HCT116 (cell line): Measurements from ENCODE around the gene KRT13. TPM values are rescaled to one million over a fixed set of nuclear protein-coding genes. Genes with fewer than 3 reads are reported as not detected.

Experiments used
- ATAC-seq: fragments of 200-7000 bp; cut with Tn5 transposase; 2 replicates; pipeline ENCODE4 v1.9.1; 2020; ENCODE audit warnings: mild to moderate bottlenecking, moderate library complexity
- BruUV-seq: library from RNA; stranded (reverse); fragments of 400-500 nt; replicated peaks from 2 replicates; lab custom pipeline; 2021; lab: Mats Ljungman, UMichigan
- CTCF ChIA-PET: fragments of 300-600 bp; sonication (Branson Sonifier 250); formaldehyde crosslinking; loops from one replicate; lab custom pipeline; 2021; ENCODE audit warnings: antibody characterized with exemption; lab: Charles Lee
- POLR2A ChIA-PET: fragments of 300-600, 350-600 bp; sonication (Branson Sonifier 250); formaldehyde crosslinking; loops from one replicate; lab custom pipeline; 2021; ENCODE audit warnings: antibody characterized with exemption; lab: Charles Lee
- RAD21 ChIA-PET, 2 experiments: fragments of 300-600 bp; sonication (Branson Sonifier 250); formaldehyde crosslinking; loops; one replicate each; lab custom pipeline; 2023; ENCODE audit warnings: low total read pairs in 2 of 2; ENCODE audit not compliant: uncharacterized antibody in 2 of 2, unreplicated experiment in 2 of 2, low non-redundant PET in 1 of 2; lab: Charles Lee
- DNase-seq: peaks from one replicate; pipeline ENCODE4 v3.0.0-alpha.2; 2010; ENCODE audit warnings: low read depth, low spot score
- H2AFZ ChIP-seq: fragments of 200-600 bp; shearing (Covaris generic), sonication (generic); 2 replicates; pipeline ENCODE4 v1.6.1; 2017; ENCODE audit warnings: low read depth, mixed run types, mixed read lengths, antibody characterized with exemption, low read length; ENCODE audit not compliant: poor library complexity, severe bottlenecking
- H3K27ac ChIP-seq: 2 replicates; pipeline ENCODE4 v1.5.1; 2012; ENCODE audit warnings: low read depth, low read length
- H3K27me3 ChIP-seq: fragments of 200-600 bp; sonication (generic); 2 replicates; pipeline ENCODE4 v1.6.1; 2016; ENCODE audit warnings: mixed run types, low read length, mixed read lengths; ENCODE audit not compliant: insufficient read depth
- H3K36me3 ChIP-seq, 2 experiments: fragments of 200-500 bp in 1 of 2; fragments of 200-600 bp in 1 of 2; sonication (Bioruptor generic) in 1 of 2; sonication (generic) in 1 of 2; 2 replicates each; pipeline versions ENCODE4 v1.5.1 to v1.6.1; 2014 to 2016; ENCODE audit warnings: low read length in 2 of 2, inconsistent platforms in 1 of 2, mixed read lengths in 1 of 2, mixed run types in 1 of 2; ENCODE audit not compliant: insufficient read depth in 2 of 2, control insufficient read depth in 1 of 2
- H3K4me1 ChIP-seq, 2 experiments: fragments of 200-600 bp in 1 of 2; sonication (generic) in 1 of 2; 2 replicates each; pipeline versions ENCODE4 v1.5.1 to v1.6.1; 2012 to 2017; ENCODE audit warnings: low read length in 2 of 2, inconsistent platforms in 1 of 2, mild to moderate bottlenecking in 1 of 2, mixed read lengths in 1 of 2, mixed run types in 1 of 2, moderate library complexity in 1 of 2; ENCODE audit not compliant: insufficient read depth in 2 of 2, control insufficient read depth in 1 of 2
- H3K4me2 ChIP-seq: fragments of 200-600 bp; sonication (generic); 2 replicates; pipeline ENCODE4 v1.6.1; 2017; ENCODE audit warnings: mixed run types, low read length, mixed read lengths
- H3K4me3 ChIP-seq, 2 experiments: fragments of 200-600 bp in 1 of 2; sonication (generic) in 1 of 2; replicated peaks in 1 of 2; 2 replicates each; pipeline ENCODE4 v1.5.1; 2011 to 2016; ENCODE audit warnings: low read length in 2 of 2, control low read depth in 1 of 2, low read depth in 1 of 2, mild to moderate bottlenecking in 1 of 2, mixed read lengths in 1 of 2, mixed run types in 1 of 2
- H3K79me2 ChIP-seq: fragments of 200-600 bp; sonication (generic); 2 replicates; pipeline ENCODE4 v1.6.1; 2017; ENCODE audit warnings: mild to moderate bottlenecking, mixed run types, low read length, moderate library complexity, mixed read lengths; ENCODE audit not compliant: insufficient read depth
- H3K9ac ChIP-seq: fragments of 200-600 bp; sonication (generic); 2 replicates; pipeline ENCODE4 v1.6.1; 2016; ENCODE audit warnings: low read length, mixed read lengths
- H3K9me2 ChIP-seq: fragments of 200-600 bp; sonication (generic), shearing (Covaris generic); 2 replicates; pipeline ENCODE4 v1.6.1; 2017; ENCODE audit warnings: mixed run types, mild to moderate bottlenecking, moderate library complexity; ENCODE audit not compliant: insufficient read depth
- H3K9me3 ChIP-seq, 2 experiments: fragments of 200-500 bp in 1 of 2; fragments of 200-600 bp in 1 of 2; sonication (Bioruptor generic) in 1 of 2; sonication (generic) in 1 of 2; 2 replicates each; pipeline ENCODE4 v1.6.1; 2014 to 2017; ENCODE audit warnings: low read length in 2 of 2, mixed read lengths in 2 of 2, inconsistent platforms in 1 of 2, low read depth in 1 of 2, mild to moderate bottlenecking in 1 of 2, mixed run types in 1 of 2, moderate library complexity in 1 of 2; ENCODE audit not compliant: control insufficient read depth in 1 of 2, insufficient read depth in 1 of 2
- H4K20me1 ChIP-seq: fragments of 200-600 bp; sonication (generic), shearing (Covaris generic); 2 replicates; pipeline ENCODE4 v1.6.1; 2017; ENCODE audit warnings: mixed run types, mild to moderate bottlenecking, moderate library complexity; ENCODE audit not compliant: insufficient read depth
- CBX3 ChIP-seq: IDR thresholded peaks from 2 replicates; pipeline ENCODE4 v1.6.1; 2012; ENCODE audit warnings: low read depth
- CEBPB ChIP-seq: IDR thresholded peaks from 2 replicates; pipeline ENCODE4 v1.6.1; 2012; ENCODE audit warnings: low read depth
- EGR1 ChIP-seq: IDR thresholded peaks from 2 replicates; pipeline ENCODE4 v1.6.1; 2012; ENCODE audit warnings: low read depth
- ELF1 ChIP-seq: IDR thresholded peaks from 2 replicates; pipeline ENCODE4 v1.6.1; 2012; ENCODE audit warnings: low read depth, borderline replicate concordance
- EZH2 ChIP-seq: fragments of 200-600 bp; sonication (generic); IDR thresholded peaks from 2 replicates; pipeline ENCODE4 v1.6.1; 2017; ENCODE audit warnings: antibody characterized with exemption, mixed run types
- EZH2phosphoT487 ChIP-seq: fragments of 200-600 bp; IDR thresholded peaks from 2 replicates; pipeline ENCODE4 v1.6.1; 2018; ENCODE audit warnings: antibody characterized with exemption, borderline replicate concordance
- FOSL1 ChIP-seq: IDR thresholded peaks from 2 replicates; pipeline ENCODE4 v1.6.1; 2012; ENCODE audit warnings: low read depth
- JUND ChIP-seq: IDR thresholded peaks from 2 replicates; pipeline ENCODE4 v1.6.1; 2012
- POLR2AphosphoS5 ChIP-seq: IDR thresholded peaks from 2 replicates; pipeline ENCODE4 v1.6.1; 2011; ENCODE audit warnings: mild to moderate bottlenecking, low read depth, low read length, moderate library complexity
- RAD21 ChIP-seq: IDR thresholded peaks from 2 replicates; pipeline ENCODE4 v1.6.1; 2012; ENCODE audit warnings: low read depth, mild to moderate bottlenecking
- SIN3A ChIP-seq: IDR thresholded peaks from 2 replicates; pipeline ENCODE4 v1.6.1; 2012; ENCODE audit warnings: low read depth
- SRF ChIP-seq: IDR thresholded peaks from 2 replicates; pipeline ENCODE4 v1.6.1; 2012; ENCODE audit warnings: low read depth
- TCF7L2 ChIP-seq: IDR thresholded peaks from 2 replicates; pipeline ENCODE4 v1.7.0; 2011; ENCODE audit warnings: borderline replicate concordance, inconsistent platforms; ENCODE audit not compliant: insufficient read depth, insufficient read length; ENCODE audit errors: extremely low read depth
- YY1 ChIP-seq: IDR thresholded peaks from 2 replicates; pipeline ENCODE4 v1.6.1; 2011; ENCODE audit warnings: low read length, low read depth, moderate library complexity, mild to moderate bottlenecking; ENCODE audit not compliant: insufficient replicate concordance; ENCODE audit errors: extremely low read depth
- ZFX ChIP-seq: fragments of 450-650 bp; IDR thresholded peaks from 2 replicates; pipeline ENCODE4 v1.6.1; 2017
- ZNF274 ChIP-seq: fragments of 200-500 bp; sonication (Bioruptor generic); IDR thresholded peaks from 2 replicates; pipeline ENCODE4 v1.6.1; 2014; ENCODE audit warnings: mild to moderate bottlenecking, low read depth, low read length, inconsistent platforms
- intact Hi-C: fragments of 100-400 bp; cut with micrococcal nuclease; formaldehyde crosslinking; loops from 2 replicates; pipeline ENCODE4 v1.10.0; 2022
- total RNA-seq: library from RNA; stranded (reverse); gene quantifications from one replicate; pipeline ENCODE4 v1.2.1, GENCODE V29; 2021; ENCODE audit not compliant: unreplicated experiment
- TF ChIP-seq, protein P1 (sequence below): IDR thresholded peaks from 2 replicates; pipeline ENCODE4 v1.6.1; 2012
- TF ChIP-seq, protein P2 (sequence below), 3 experiments: fragments of 200-600 bp in 1 of 3; sonication (generic) in 1 of 3; IDR thresholded peaks in 2 of 3; conservative IDR thresholded peaks in 1 of 3; 2 replicates each; pipeline ENCODE4 v1.5.1; 2012 to 2017; ENCODE audit warnings: low read depth in 2 of 3, low read length in 2 of 3, antibody characterized with exemption in 1 of 3, borderline replicate concordance in 1 of 3, control low read depth in 1 of 3, mild to moderate bottlenecking in 1 of 3, mixed read lengths in 1 of 3, mixed run types in 1 of 3, moderate library complexity in 1 of 3; ENCODE audit not compliant: insufficient read depth in 1 of 3

Gene KRT13
- total RNA-seq, 1 experiment from 2014 or later, result 3.7 TPM

DNA sequence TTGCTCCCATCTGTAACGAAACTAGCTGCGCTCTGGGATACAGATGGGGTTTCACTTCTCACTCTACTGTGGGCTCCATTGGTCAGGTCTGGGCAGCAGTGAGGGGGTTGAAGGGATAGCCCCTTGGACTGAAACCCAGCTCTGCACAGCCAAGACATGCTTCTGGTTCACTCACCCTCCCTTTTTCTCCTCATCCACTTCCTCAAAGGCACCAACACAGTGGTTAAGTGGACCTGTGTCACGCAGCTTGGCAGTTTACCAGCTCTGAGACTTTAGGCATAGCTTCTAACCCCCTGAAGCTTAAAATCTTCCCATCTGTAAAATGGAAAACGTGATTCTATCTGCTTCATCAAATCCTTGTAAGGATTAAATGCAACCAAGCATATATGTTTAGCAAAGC, 53.1 kb downstream of the KRT13 start (continued):
- TF ChIP-seq POLR2AphosphoS5, result no peak
- no peak for TF ChIP-seq ZFX
- no peak for TF ChIP-seq CEBPB
- TF ChIP-seq JUND, result no peak
- TF ChIP-seq RAD21, result no peak
- TF ChIP-seq SRF, result no peak
- TF ChIP-seq CBX3, result no peak
- TF ChIP-seq ZNF274, result no peak
- no peak for TF ChIP-seq ELF1
- no peak for TF ChIP-seq EZH2phosphoT487
- no peak for TF ChIP-seq SIN3A
- TF ChIP-seq EZH2, result no peak
- TF ChIP-seq FOSL1, result no peak
- TF ChIP-seq YY1, result no peak

GRCh38 chr17:41451154-41451728, 54.2 kb downstream of the KRT13 start:
- intact Hi-C loops, result no loop called here
- no peaks in the 10 kb centered on the region for H3K27me3 ChIP-seq
- H3K4me2 ChIP-seq, result peak overlapping the region; percentile 21; the same call in 1 of the 2 replicates
- H3K27ac ChIP-seq, result no peak overlapping the region
- peaks cover 2 to 24% of the 10 kb centered on the region in 2 experiments; a peak in 2 of 4 replicates for H3K4me1 ChIP-seq
- no peaks in the 10 kb centered on the region for H3K9me2 ChIP-seq
- no peak overlapping the region for H3K9ac ChIP-seq
- no peaks in the 10 kb centered on the region for H3K9me3 ChIP-seq
- no peaks in the 10 kb centered on the region for H4K20me1 ChIP-seq
- DNase-seq (no peak), ATAC-seq (no peak)
- TF ChIP-seq EGR1 (no peak), TCF7L2 (no peak), YY1 (no peak), ZFX (no peak), ELF1 (no peak), FOSL1 (no peak), CBX3 (no peak), EZH2 (no peak), JUND (no peak), POLR2AphosphoS5 (no peak), SRF (no peak)
- TF ChIP-seq, protein P1, sequence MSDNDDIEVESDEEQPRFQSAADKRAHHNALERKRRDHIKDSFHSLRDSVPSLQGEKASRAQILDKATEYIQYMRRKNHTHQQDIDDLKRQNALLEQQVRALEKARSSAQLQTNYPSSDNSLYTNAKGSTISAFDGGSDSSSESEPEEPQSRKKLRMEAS, result no peak
- TF ChIP-seq, protein P2, sequence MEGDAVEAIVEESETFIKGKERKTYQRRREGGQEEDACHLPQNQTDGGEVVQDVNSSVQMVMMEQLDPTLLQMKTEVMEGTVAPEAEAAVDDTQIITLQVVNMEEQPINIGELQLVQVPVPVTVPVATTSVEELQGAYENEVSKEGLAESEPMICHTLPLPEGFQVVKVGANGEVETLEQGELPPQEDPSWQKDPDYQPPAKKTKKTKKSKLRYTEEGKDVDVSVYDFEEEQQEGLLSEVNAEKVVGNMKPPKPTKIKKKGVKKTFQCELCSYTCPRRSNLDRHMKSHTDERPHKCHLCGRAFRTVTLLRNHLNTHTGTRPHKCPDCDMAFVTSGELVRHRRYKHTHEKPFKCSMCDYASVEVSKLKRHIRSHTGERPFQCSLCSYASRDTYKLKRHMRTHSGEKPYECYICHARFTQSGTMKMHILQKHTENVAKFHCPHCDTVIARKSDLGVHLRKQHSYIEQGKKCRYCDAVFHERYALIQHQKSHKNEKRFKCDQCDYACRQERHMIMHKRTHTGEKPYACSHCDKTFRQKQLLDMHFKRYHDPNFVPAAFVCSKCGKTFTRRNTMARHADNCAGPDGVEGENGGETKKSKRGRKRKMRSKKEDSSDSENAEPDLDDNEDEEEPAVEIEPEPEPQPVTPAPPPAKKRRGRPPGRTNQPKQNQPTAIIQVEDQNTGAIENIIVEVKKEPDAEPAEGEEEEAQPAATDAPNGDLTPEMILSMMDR (IDR thresholded peaks at IDR 0.05 in 2 of 3, conservative IDR thresholded peaks at IDR 0.05 in 1 of 3; ENCODE audit: borderline replicate concordance in 1 of 3, insufficient read depth in 1 of 3, low read depth in 2 of 3, low read length in 2 of 3), result no peak
- H2AFZ ChIP-seq, result no peak overlapping the region
- H3K4me3 ChIP-seq, result no peak overlapping the region
- no TSS peak for BruUV-seq
- no peaks in the 10 kb centered on the region for H3K79me2 ChIP-seq
- ChIA-PET CTCF (interaction anchor here (1.1 kb wide), 1 partner anchor 98 kb away, joined by 3 read pairs; no protein-coding TSS in a partner anchor), RAD21 (no interaction called here), POLR2A (no interaction called here)
- H3K36me3 ChIP-seq, result no peaks in the 10 kb centered on the region
